Mucosa of stomach (tissue), 1 donor: ENCODE data around the gene MUSK.
"Not testable (repeated sequence)": the region's sequence is repeated elsewhere in the genome, so short reads cannot be mapped to it uniquely, and the experiment has no call there.

Experiments used
- H3K27me3 ChIP-seq: one replicate; pipeline ENCODE4 v1.7.0; 2013; ENCODE audit warnings: mild to moderate bottlenecking, low read length; ENCODE audit not compliant: control insufficient read depth, insufficient read depth
- H3K36me3 ChIP-seq: one replicate; pipeline ENCODE4 v1.7.0; 2013; ENCODE audit warnings: low read length; ENCODE audit not compliant: control insufficient read depth, insufficient read depth
- H3K4me1 ChIP-seq: one replicate; pipeline ENCODE4 v1.7.0; 2013; ENCODE audit warnings: mild to moderate bottlenecking, low read length; ENCODE audit not compliant: control insufficient read depth, insufficient read depth
- H3K4me3 ChIP-seq: one replicate; pipeline ENCODE4 v1.7.0; 2013; ENCODE audit warnings: low read length
- H3K9ac ChIP-seq: one replicate; pipeline ENCODE4 v1.7.0; 2013; ENCODE audit warnings: mild to moderate bottlenecking, low read length, moderate library complexity
- H3K9me3 ChIP-seq: one replicate; pipeline ENCODE4 v1.7.0; 2013; ENCODE audit warnings: mild to moderate bottlenecking, low read length, moderate library complexity; ENCODE audit not compliant: control insufficient read depth
- donor health status: Pancreatic carcinoma.

The MUSK gene

DNA sequence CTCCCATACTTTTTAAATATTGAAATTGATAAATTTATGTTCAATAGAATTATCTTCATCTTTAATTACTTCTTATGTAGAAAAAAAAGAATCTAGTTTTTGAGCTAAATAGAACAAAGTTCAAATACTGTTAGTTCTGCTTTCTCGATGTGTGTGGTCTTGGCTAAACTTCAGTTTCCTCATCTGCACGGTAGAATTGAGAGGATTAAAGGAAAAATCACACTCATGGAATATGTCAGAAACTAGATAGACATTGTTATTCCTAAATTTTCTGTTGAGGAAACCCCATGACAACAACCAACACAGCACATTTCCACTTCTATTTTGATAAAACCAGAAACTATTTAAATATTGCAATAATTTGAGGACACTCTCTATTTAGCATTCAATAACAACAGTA is 100.3 kb downstream of the MUSK start:
- H3K36me3 ChIP-seq: no peaks in the 10 kb centered on the region
- H3K9me3 ChIP-seq: no peaks in the 10 kb centered on the region
- no peaks in the 10 kb centered on the region for H3K27me3 ChIP-seq
- no peak overlapping the region for H3K9ac ChIP-seq
- H3K4me3 ChIP-seq: no peak overlapping the region
- H3K4me1 ChIP-seq: no peaks in the 10 kb centered on the region

DNA sequence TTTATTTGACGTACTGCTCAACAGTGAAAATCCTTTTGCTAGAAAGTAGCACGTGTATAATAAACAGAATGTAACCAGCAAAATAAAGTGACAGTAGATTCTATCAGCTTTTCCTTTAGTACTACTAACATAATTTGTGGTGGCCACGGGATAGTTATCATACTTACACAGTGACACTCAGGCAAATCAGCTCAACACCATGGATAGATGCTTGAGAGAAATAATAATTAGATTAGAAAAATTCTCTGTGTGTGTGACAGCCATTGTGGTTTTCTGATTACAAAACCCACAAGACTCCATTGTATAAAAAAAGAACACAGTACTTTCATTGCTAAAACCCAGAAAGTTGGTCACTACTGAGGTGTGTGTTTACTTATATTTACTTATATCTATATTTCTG is 101.1 kb downstream of the MUSK start:
- no peaks in the 10 kb centered on the region for H3K4me1 ChIP-seq
- no peak overlapping the region for H3K9ac ChIP-seq

DNA sequence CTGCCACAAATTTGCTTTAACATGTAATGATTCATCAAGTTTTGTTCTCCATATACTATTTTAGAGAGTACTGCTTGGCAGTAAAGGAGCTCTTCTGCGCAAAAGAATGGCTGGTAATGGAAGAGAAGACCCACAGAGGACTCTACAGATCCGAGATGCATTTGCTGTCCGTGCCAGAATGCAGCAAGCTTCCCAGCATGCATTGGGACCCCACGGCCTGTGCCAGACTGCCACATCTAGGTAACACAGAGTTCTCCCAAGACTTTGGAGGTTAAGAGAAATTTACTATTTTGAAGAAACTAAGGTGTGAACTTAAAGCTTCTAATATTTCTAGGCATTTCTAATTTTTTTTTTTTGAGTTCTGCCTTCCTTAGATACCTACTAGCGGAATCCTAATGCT is 107.1 kb downstream of the MUSK start:
- Histone ChIP-seq H3K4me1 (no peaks in the 10 kb centered on the region), H3K9ac (no peak overlapping the region), H3K27me3 (no peaks in the 10 kb centered on the region), H3K9me3 (no peaks in the 10 kb centered on the region), H3K4me3 (no peak overlapping the region), H3K36me3 (no peaks in the 10 kb centered on the region)

More for the DNA sequence above, 101.1 kb downstream of the MUSK start:
- no peak overlapping the region for H3K4me3 ChIP-seq
- H3K9me3 ChIP-seq: no peaks in the 10 kb centered on the region
- H3K27me3 ChIP-seq: no peaks in the 10 kb centered on the region
- H3K36me3 ChIP-seq: no peaks in the 10 kb centered on the region

DNA sequence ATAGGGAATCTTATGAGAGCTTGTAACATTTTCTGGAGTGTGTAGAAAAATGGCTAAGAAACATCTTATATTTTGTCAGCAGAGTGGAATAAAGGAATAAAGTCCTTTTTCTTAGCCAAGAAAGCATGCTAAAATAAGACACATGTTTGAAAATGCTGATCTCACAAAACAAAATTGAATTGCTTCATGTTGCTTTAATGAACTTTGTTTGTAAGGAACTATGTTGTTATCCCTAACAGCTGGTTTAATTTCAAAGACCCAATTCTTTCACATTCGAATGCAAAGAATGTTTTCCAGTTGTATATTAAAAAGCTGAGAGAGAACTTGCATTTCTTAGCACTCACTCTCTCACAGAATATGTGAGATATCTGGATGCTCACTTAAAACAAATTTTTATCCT is 107.6 kb downstream of the MUSK start:
- Histone ChIP-seq H3K9me3 (no peaks in the 10 kb centered on the region), H3K9ac (no peak overlapping the region), H3K4me1 (no peaks in the 10 kb centered on the region), H3K36me3 (no peaks in the 10 kb centered on the region), H3K27me3 (no peaks in the 10 kb centered on the region), H3K4me3 (no peak overlapping the region)

DNA sequence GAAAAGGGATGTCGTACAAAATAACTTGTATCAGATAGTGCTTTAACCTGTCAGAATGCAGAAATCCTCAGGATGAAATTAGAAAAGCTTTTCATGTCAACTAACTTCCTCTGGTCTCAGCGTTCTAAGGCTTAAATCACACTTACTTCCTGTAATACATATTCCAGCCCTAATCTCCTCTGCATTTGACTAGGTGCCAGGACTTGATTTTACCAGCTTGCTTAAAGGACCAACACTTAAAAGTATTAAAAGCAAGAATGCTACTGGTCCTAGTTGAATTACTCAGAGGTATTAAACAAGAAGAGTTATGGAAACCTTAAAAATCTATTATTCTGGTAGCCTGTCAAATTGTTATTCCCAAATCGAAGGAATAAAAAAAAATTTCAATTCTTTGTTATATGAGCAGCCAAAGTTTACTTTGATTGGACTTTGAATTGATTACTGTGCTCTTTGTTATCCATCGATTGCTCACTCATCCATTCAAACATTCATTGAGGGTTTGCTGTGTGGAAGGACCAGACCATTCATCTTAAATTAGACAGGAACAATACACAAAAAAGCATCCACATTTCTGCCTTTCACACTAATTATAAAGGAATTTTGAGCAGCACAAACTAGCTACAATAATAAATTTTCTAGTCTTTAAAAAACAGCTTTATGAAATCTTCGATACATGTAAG is 108.7 kb downstream of the MUSK start:
- H3K4me3 ChIP-seq: no peak overlapping the region

DNA sequence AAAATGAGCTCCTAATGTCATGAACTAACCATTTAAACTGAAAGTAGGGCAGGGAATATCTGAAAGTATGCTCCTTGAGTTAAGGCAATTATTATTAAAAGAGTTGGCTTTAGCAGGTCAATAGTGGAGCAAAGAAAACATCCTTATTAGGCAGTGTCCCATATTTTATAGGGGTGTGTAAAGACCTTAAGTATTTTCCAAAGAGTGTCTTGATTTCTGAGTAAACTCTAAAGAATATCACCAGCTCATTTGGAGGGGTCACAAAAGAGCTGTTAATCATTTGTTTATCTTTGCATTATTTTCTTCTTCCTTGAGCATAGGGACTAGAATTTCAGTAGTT is 109.3 kb downstream of the MUSK start:
- Histone ChIP-seq H3K4me3 (no peak overlapping the region), H3K9ac (no peak overlapping the region), H3K27me3 (no peaks in the 10 kb centered on the region)

More for the DNA sequence above, 108.7 kb downstream of the MUSK start:
- H3K9ac ChIP-seq: no peak overlapping the region
- H3K36me3 ChIP-seq: no peaks in the 10 kb centered on the region
- no peaks in the 10 kb centered on the region for H3K9me3 ChIP-seq
- no peaks in the 10 kb centered on the region for H3K27me3 ChIP-seq
- no peaks in the 10 kb centered on the region for H3K4me1 ChIP-seq

DNA sequence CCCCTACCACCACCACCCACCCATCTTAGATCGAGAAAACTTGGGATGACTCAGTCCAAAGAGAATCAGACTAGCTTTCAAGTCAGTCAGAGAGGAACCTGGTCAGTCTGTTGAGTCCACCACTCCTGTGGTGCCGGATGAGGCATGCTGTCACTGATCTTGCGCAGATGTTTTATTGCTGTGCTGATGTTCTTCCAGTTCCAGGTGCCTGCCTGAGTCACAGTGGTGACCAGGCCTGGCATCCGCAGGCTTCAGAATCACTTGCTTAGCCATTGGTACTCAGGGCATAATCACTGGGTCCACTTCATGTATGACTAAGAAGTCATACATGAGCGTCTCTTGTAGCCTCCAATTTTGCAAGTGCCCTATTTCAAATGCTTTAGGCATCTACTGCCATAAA is 114.1 kb downstream of the MUSK start:
- Histone ChIP-seq H3K36me3 (no peaks in the 10 kb centered on the region), H3K4me3 (no peak overlapping the region), H3K4me1 (no peaks in the 10 kb centered on the region), H3K27me3 (no peaks in the 10 kb centered on the region), H3K9ac (no peak overlapping the region), H3K9me3 (no peaks in the 10 kb centered on the region)

More for the DNA sequence above, 109.3 kb downstream of the MUSK start:
- H3K9me3 ChIP-seq: no peaks in the 10 kb centered on the region
- H3K4me1 ChIP-seq: no peaks in the 10 kb centered on the region
- H3K36me3 ChIP-seq: no peaks in the 10 kb centered on the region

DNA sequence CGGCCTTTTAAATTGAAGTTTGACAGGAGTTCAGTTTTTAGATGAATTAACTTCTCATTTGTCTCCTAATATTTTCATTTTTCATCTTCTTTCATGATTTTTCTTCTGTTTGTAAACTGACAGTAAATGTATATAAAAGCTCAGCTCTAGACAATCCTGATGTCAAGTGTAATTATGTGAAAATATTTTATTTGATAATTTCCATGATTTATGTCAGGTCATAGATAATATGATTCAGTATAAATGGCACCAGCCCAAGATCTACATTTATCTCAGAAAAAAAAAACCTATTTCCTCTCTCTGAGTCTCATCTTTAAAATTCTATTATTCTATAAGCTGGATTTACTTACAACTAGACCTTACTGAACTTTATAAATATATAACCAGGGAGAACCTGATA is 115.7 kb downstream of the MUSK start:
- Histone ChIP-seq H3K9ac (no peak overlapping the region), H3K4me1 (no peaks in the 10 kb centered on the region), H3K27me3 (no peaks in the 10 kb centered on the region), H3K9me3 (no peaks in the 10 kb centered on the region), H3K36me3 (no peaks in the 10 kb centered on the region), H3K4me3 (no peak overlapping the region)

DNA sequence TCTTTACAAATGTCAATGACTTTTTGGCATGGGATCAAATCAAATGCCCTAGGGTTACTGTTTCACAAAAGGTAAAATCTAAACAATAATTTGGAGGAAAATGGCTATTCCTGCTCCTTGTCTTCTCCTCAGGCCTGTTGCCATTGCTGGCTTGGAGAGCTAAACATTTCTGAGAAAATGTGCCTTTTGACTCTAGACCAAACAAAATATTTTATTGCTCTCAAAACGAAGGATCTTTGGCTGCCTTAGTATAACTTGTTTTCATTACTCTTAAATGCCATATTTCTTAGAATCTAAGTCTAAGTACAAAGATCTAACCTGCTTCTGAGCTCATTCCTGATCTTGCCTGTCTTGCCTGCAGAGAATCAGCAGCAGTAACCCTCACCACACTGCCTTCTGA is 116.6 kb downstream of the MUSK start:
- Histone ChIP-seq H3K9ac (no peak overlapping the region), H3K27me3 (no peaks in the 10 kb centered on the region), H3K9me3 (no peaks in the 10 kb centered on the region), H3K4me3 (no peak overlapping the region), H3K4me1 (no peaks in the 10 kb centered on the region), H3K36me3 (no peaks in the 10 kb centered on the region)

DNA sequence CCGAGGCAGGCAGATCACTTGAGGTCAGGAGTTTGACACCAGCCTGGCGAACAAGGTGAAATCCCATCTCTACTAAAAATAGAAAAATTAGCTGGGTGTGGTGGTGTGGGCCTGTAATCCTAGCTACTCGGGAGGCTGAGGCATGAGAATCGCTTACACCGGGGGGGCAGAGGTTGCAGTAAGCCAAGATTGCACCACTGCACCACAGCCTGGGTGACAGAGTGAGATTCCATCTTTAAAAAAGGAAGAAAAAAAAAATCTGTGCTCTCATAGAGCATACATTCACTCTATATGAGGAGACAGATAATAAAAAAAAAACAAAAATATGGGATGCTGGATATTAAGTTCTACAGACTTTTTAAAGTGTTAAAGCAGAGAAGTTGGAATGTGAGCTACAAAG is 119.8 kb downstream of the MUSK start:
- H3K36me3 ChIP-seq, H3K27me3 ChIP-seq, H3K4me1 ChIP-seq, H3K9me3 ChIP-seq, H3K4me3 ChIP-seq, H3K9ac ChIP-seq: not testable (repeated sequence)

DNA sequence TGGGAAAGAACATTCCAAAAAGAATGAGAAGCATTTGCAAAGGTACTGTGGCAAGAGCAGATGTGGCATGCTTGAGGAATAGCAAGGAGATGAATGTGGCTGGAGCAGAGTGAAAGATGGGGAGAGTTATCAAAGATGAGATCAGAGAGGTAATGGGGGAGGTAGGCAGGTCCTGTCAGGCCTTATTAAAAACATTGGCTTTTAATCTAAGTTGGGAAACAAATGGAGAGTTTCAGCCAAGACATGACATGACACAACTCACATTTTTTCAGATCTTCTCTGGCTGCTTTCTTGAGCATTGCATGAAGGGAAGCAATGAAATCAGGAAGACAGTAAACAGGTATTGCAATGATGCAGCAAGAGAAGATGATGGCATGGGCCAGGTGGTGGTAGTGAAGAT is 120.3 kb downstream of the MUSK start:
- Histone ChIP-seq H3K36me3 (no peaks in the 10 kb centered on the region), H3K9me3 (no peaks in the 10 kb centered on the region), H3K9ac (no peak overlapping the region)

DNA sequence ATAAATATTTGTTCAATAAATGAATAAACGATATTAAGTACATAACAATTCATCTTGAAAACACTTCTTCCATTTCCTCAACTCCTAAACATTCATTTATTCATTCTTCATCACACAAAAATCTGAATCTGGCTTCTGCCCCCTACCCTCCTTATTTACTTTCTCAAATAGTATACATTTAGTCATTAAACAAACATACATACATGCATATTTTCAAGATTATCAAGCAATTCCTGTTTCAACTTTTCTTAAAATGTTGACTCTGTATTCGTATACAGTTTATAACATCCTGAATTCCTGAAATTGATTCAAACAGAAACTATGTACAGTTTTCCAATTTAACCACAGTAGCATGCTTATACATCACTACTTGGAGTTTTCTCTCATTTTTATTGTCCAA is 129.0 kb downstream of the MUSK start:
- Histone ChIP-seq H3K4me1 (no peaks in the 10 kb centered on the region), H3K9ac (no peak overlapping the region), H3K27me3 (no peaks in the 10 kb centered on the region), H3K4me3 (no peak overlapping the region), H3K36me3 (no peaks in the 10 kb centered on the region), H3K9me3 (no peaks in the 10 kb centered on the region)

More for the DNA sequence above, 120.3 kb downstream of the MUSK start:
- Histone ChIP-seq H3K4me3 (no peak overlapping the region), H3K4me1 (no peaks in the 10 kb centered on the region), H3K27me3 (no peaks in the 10 kb centered on the region)

DNA sequence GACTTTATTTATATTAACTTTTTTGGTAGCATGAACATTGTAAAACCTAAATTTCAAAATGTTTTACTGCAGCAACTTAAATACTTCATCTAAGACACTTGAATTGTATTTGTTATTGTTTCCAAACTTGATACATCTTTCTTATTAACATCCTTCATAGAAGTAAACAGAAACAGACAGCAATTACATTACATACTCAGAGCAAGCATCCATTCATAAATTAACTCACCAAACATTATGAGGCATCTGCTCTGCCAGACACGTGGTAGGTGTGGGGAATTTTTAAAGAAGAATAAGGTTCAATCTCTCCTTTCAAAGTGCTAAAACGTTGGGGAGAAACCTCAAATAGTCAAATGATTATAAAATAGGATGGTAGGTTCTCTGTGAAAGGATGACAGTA is 130.8 kb downstream of the MUSK start:
- no peaks in the 10 kb centered on the region for H3K36me3 ChIP-seq
- no peak overlapping the region for H3K9ac ChIP-seq
- H3K4me3 ChIP-seq: no peak overlapping the region
- no peaks in the 10 kb centered on the region for H3K27me3 ChIP-seq
- no peaks in the 10 kb centered on the region for H3K9me3 ChIP-seq
- H3K4me1 ChIP-seq: no peaks in the 10 kb centered on the region
